IMR-90 (cell line): ENCODE measurements around the gene PRPF40B. TPM values are rescaled to one million over a fixed set of nuclear protein-coding genes. Genes with fewer than 3 reads are reported as not detected.
A peak's percentile ranks its signal among the peaks of the same experiment; 100 is the strongest.

Experiments
- MAFK ChIP-seq: IDR thresholded peaks from 2 replicates; pipeline ENCODE4 v1.6.1; 2012; ENCODE audit warnings: low read depth, low read length, improper control_type of control experiment
- MAZ ChIP-seq: IDR thresholded peaks from 2 replicates; pipeline ENCODE4 v1.6.1; 2012; ENCODE audit warnings: low read depth, mild to moderate bottlenecking, low read length, improper control_type of control experiment, moderate library complexity, borderline replicate concordance
- MXI1 ChIP-seq: IDR thresholded peaks from 2 replicates; pipeline ENCODE4 v1.6.1; 2012; ENCODE audit warnings: low read depth, mild to moderate bottlenecking, low read length, moderate library complexity, borderline replicate concordance
- NFE2L2 ChIP-seq: fragments of 150-350 bp; IDR thresholded peaks from 2 replicates; pipeline ENCODE4 v1.6.1; 2016; ENCODE audit warnings: low read depth, mild to moderate bottlenecking, low read length
- POLR2A ChIP-seq: IDR thresholded peaks from 2 replicates; pipeline ENCODE4 v1.6.1; 2012; ENCODE audit warnings: mild to moderate bottlenecking, low read depth, low read length
- RAD21 ChIP-seq: IDR thresholded peaks from 2 replicates; pipeline ENCODE4 v1.6.1; 2012; ENCODE audit warnings: low read length, improper control_type of control experiment
- polyA plus RNA-seq, 3 experiments: library from polyadenylated mRNA; depleted of rRNA; stranded (reverse); fragments of >200 nt; gene quantifications; 2 replicates each; pipeline ENCODE4 v1.2.3, GENCODE V29; 2012; ENCODE audit warnings: low replicate concordance in 1 of 3
- total RNA-seq: library from RNA; depleted of rRNA; stranded (reverse); fragments of >200 nt; gene quantifications from 2 replicates; pipeline ENCODE4 v1.2.3, GENCODE V29; 2012

The PRPF40B gene
- total and polyA plus RNA-seq, 2 of the 4 experiments (the other 2 are of a cell fraction): 5.0 to 11.8 TPM

DNA sequence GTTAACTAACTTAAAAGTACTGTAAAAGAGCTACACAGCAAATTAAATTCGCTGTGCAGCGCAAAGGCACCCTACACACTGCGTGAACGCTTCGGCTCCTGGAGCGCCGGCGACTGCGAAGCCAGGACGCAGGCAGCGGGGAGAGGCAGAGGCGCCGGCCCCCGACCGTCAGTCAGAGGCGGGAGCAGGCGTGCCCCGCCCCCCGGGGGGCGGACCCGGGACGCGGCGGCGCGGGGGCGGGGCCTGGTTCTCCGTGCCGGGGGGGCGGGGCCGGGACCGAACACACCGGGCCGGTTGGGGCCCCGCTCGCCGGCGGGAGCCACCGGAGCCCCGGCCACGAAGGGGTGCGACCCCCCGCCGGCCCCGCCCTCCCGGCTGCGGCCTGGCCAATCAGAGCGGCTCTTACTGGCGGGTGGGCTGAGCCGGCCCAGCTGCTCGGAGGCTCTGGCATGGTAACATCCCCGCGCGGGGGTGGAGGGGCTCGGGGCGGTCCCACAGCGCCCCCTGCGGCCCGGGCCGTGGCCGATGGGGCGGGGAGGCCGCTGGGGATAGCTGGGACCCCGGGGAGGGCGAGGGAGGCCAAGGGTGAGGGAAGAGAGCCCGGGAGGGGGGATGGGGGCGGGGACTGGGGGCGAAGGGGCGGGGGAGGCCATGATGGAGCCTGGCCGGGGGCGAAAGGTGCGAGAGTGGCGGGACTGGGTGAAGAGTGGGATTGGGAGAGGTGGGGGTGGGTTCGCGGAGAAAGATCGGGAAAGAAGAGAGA lies at the start of gene PRPF40B (continued):
- peak; percentile 78; the same call in 1 of the 2 replicates for TF ChIP-seq MAZ
- peak; percentile 81 for TF ChIP-seq POLR2A
- no peak for TF ChIP-seq MAFK
- TF ChIP-seq MXI1: no peak
- TF ChIP-seq RAD21: peak; percentile 19
- no peak for TF ChIP-seq NFE2L2
